HG02763 (cell line): ENCODE data around the gene SLC25A19.

Experiments used
- ATAC-seq: cut with Tn5 transposase; IDR thresholded peaks from one replicate; pipeline ENCODE4 v1.9.1; 2021; ENCODE audit warnings: mild to moderate bottlenecking, moderate library complexity; ENCODE audit not compliant: unreplicated experiment

Gene SLC25A19

DNA sequence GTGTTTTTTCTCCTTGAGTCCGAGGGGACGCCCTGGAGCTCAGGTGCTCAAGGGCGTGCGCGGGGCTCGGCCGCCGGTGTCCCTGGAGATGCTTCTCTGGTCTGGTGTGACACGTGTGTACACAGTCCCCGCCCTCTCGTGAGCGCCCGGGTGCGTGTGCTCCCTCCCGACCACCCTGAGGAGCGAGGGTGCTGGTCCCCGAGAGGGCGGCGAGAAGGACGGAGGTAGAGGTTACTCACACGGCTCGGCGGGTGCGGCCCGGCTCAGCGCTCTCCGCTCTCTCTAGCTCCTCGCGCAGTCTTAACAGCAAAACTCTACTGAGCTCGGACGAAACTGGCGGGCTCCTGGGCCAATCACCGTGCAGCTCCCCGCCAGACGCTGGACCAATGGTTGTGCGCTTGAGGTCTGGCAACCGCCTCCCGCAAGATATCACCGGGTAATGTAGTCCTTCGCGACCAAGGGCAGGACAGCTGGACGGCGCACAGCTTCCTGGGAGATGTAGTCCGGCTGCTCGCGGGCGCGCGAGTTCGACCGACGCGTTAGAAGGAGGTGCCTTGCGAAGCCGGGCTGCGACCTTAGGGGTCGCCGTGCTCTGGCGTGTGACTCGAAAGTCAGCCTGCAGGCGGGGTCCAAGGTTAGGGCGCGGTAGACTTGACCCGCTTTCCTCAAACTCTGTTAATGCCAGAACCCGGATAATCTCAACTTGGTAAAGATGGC, at the start of gene SLC25A19:
SLC25A19 (minus strand) TSS at position 319 of the 717 bp plus-strand sequence. CDS start 2,669 bp downstream, outside the sequence.
- peak; percentile 88 for ATAC-seq

DNA sequence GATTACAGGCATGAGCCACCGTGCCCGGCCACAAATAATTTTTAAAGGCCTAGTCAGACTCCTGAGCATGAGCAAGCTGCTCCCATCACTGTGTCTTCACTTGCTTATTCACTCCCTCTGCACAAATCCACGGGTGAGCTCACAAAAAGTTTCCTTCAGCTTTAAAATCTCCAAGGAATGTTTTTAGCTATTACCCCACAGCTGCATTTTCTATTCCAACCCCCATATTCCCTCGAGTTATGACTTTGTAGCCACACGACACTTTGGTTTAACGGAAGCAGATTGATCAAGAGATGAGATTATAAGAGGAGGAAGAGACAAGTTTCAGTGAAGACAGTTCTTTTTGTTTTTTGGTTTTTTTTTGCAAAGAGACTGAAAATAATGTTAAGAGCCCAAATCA, 49.1 kb upstream of the SLC25A19 start:
- no peak for ATAC-seq

DNA sequence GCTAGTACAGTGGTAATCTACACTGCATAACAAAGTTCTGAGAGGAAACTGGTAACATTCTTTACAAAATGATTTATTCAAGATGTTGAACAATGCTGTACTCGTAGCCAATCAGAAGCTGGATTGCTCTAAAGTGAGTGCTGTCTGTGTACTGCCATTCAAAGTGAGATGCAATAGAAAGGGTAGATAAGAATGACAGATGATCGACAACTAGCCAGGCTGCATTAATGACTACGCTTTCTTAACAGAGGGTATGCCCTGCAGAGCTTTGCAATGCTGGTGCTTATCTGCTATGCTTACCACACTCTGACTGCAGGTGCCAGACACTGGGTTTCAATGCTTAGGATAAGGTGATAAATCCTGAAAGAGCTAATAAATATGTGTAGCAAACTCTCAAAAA, 46.1 kb upstream of the SLC25A19 start:
- no peak for ATAC-seq

DNA sequence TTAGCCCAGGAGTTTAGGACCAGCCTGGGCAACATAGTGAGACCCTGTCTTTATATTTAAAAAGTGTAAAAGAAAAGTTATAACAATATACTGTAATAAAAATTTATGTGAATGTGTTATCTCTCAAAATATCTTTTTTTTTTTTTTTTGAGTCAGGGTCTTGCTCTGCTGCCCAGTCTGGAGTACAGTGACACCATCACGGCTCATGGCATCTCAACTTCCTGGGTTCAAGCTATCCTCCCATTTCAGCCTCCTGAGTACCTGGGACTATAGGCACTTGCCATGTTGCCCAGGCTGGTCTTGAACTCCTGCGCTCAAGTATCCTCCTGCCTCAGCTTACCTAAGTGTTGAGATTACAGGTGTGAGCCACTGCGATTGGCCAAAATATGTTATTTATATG, 45.5 kb upstream of the SLC25A19 start:
- ATAC-seq = no peak

DNA sequence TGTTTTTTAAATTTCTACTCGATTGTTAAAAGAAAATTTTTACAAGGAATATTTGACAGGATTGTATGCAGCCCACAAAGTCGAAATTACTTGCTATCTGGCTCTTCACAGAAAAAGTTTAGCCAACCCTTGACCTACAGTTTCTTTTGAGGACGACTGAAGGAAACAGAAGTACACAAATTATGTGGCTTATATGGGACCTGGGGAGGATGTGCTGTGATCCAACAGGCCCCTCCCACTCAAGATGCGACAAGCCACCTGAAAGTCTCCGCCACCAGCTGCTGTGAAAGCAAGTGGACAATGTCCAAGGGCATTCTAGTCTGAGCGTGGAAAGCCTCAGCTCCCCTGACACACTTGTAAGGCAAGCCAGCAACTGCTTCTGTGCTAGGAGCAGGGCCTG, 42.4 kb upstream of the SLC25A19 start:
- no peak for ATAC-seq

DNA sequence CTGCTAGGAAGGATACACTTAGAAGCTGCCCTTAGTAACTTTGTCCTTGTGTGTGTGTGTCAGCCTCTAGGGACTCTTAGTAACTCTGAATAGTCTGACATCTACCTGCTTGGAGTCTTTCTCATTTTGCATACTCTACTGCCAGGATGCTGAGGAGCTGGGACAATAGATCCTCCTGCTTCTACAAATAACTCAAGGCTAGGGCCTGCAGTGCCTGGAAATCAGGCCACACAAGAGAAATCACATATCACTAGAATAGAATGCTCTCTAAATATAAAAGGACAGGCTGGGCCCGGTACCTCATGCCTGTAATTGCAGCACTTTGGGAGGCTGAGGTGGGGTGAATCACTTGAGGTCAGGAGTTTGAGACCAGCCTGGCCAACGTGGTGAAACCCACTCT, 38.5 kb upstream of the SLC25A19 start:
- ATAC-seq = no peak

DNA sequence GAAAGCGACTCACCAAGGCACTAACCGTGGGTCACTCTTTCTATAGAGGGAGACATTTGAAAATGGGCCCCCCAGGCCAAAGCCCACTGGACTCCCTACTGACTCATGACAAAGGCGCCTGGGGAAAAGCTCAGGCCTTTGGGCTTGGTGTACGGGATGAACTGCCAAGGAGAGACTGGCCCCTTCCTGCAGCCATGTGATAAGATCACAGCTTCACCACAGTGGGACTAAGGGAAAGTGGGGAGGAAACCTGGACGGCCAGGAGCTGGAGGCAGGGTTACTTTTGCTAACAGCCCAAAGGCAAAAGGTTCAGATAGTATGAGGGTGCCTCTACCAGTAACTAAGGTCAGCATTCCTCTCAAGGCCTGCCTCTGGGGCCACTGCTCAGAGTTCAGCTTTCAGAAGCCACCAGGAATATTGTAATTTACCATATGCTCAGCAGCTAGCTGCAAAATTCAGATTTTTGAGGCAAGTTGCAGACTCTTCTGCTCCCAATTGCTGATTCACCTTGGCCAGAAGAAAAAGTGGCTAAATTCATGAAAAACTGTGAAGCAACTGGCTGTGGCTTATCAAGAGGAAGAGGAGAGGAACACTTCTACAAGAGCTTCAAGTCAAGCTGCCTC, 37.1 kb upstream of the SLC25A19 start:
- ATAC-seq = no peak

DNA sequence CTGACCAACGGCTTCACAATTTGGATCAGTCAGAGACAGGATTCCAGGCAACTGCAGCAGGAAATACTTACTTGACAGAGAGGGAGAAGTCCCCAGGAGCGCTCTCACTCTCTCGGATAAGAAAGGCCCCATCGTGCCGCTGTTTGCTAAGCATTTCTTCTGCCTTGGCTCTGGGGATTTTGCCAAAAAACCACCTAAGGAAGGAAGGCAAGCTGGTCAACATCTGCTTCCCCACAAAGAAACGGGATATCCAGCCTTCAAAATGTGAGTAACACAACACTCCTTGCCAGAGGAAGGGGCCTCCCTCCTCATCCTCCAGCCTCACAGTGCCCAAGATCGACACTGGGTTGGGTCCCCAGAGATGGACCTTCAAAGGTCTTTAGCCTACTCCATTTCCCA, 36.6 kb upstream of the SLC25A19 start:
- ATAC-seq = no peak

DNA sequence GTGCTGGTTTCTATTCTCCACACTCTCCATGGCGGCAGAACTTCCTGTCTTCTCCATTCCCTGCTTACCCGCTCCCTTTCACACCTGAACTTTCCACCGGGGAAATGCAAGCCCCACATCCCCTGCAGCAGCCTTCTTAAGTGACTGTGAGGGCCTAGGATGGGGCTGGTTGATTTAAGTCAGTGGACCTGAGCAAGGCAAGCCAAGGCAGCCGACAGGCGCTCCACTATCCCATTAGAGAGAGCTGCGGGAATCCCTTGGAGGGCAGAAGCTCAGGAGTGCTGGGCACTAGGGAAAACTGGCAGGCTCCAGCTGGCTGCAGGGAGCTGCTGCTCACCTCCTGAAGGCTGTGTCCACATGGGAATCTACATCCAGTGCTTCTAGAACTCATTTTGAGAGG, 36.1 kb upstream of the SLC25A19 start:
- ATAC-seq = no peak

DNA sequence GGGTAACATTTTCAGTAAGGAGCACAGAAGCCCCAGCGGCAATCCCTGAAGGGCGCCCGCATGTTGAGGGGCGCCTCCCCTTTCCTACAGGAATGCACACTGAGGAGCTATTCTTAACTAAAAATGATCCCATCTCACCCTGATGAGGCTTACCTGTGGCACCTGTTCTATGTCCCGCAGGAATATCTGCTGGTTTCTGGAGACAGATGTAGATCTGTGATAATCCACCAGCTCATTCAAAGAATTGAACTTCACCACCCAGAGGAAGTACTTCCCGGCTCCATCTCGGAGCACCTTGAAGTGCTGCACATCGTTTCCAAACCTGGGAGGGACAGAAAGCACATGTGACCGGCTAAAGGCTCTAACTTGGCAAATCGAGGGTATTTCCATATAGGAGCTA, 32.3 kb upstream of the SLC25A19 start:
- ATAC-seq = no peak

DNA sequence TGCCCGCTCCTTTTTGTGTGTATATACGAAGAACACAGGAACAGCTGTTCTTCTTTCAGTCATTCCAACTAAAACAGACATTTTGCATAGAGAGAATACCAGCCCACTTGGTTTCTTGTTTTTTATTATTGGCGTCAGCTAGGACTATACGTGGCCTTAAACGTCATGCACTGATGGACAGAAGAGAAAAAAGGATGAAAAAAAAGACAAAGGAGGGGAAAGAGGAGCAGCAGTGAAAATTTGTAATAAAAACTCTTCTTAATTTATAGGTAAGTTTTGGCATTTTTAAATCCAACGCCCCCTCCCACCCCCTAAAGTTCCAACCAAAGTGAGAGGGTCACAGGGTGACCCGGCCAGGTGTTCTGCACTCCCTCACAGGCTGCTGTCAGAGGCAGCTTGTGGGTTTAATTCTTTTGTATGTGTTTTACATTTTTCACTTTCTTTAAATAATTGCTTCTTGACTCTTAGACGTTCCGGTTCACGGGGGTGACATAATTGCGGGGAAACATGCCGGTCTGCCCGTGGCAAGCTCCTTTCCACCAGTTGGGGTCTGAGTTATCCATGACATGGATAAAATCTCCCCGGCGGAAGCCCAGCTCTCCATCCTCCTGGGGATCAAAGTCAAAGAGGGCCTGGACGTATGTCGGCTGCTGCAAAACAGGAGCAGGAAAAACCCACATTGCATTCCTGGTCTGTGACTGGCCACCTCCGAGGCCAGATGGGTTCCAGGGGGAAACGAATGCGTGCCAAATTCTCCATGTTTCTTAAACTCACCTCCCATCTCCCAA, 30.9 kb upstream of the SLC25A19 start:
- ATAC-seq = peak; percentile 46

DNA sequence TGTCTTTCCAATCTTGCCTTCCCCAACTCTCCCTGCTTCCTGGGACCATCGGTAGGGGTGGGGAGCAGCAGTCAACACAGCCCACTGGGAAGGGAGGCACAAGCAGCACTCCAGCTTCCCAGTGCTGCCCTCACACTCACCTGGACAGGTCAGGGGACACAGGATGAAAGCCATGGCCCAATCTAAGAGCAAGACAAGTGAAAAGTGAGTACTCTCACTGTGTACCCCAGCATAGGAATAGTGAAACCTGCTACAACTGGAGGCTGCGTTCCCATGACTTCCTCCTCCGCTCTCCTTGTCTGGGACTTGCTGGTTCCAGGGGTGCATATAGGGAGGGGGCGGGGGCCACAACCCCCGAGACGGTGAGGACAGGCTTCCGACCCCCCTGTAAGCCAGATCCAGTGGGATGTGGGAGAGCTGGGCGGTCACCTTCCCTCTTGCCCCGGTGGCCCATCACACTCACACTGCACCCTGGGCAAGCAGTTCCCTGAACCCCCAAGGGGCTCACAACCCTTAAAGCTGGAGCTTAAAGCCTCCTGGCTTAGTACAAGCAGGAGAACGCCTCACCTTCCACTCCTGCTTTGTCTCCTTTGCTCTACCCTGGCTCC, 29.5 kb upstream of the SLC25A19 start:
- no peak for ATAC-seq

DNA sequence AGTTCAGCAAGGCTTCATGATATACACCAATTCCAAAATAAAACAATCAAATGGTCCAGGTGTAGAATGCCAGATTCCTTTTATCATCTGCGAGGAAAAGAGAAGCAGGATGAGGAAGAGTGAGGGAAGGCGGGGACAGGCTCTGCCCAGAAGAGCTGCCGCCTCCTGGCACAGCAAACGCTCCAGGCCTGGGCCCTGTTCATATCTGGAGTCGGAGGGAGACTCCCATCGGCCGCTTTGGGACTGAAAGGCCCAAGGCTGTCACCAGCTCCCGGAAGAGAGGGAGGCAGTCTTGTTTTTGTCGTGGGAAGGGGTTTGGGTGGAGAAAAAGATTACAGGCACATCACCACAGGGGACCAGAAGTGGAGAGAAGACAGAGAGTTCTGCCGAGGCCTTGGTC, 29.0 kb upstream of the SLC25A19 start:
- no peak for ATAC-seq

DNA sequence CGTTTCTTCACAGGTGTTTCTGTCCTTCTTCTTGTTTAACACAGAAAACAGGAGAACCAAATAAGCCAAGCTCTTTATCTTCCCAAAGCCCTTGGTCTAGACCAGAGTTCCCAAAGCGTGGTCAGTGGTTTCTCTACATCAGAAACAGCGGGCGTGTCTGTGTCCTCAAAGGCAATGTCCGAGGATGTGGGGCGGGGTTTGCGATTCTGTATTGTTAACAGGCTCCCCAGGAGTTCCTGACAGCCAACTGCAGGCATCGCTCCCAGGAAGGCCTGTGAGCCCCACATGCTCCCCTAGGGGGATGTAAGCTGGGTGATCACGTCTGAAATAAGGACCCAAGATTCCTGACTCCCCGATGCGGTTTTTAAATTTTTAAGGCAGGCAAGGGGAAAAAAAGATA, 28.4 kb upstream of the SLC25A19 start:
- ATAC-seq = no peak

DNA sequence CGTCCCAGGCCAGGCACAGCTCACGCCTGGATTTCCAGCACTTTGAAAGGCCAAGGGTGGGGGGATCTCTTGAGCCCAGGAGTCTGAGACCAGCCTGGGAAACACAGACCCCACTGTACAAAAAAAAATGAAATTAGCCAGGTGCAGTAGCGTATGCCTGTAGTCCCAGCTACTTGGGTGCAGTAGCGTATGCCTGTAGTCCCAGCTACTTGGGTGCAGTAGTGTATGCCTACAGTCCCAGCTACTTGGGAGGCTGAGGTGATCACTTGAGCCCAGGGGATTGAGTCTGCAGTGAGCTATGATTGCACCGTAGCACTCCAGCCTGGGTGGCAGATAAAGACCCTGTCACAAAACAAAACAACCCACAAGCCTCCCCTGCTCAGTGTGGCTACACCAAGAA, 27.0 kb upstream of the SLC25A19 start:
- ATAC-seq = no peak

DNA sequence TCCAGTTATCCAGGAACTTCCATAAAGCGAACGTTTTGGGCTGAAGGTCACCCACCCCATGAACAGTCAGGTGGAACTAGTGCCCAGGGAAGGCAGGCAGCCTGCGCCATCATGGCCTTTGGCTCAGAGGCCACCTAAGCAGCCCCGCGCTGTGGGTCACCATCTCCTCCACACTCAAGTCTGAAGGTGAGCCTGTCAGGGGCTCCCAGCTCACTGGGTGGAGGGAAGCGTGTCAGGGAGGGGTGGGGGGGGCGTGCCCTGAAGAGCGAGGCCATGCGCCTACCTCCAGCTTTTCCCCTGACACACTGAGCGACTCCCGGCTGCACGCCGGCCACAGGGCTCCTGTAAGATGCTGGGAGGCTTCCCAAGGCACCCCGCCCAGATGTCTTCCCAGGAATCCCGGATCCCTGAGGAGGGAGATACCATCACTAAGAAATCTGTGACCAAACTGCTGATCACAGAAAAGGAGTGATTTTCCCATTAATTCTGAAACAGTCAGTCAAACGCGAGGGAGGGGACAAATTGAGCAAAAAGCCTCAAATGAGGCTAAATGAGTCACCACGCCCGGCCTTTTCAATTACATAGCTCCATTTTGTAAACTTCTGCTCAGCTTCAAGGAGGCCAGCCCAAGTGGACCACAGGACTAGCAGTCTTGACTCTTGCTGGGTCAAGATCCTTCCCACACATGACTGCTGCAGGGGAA, 26.5 kb upstream of the SLC25A19 start:
- no peak for ATAC-seq

DNA sequence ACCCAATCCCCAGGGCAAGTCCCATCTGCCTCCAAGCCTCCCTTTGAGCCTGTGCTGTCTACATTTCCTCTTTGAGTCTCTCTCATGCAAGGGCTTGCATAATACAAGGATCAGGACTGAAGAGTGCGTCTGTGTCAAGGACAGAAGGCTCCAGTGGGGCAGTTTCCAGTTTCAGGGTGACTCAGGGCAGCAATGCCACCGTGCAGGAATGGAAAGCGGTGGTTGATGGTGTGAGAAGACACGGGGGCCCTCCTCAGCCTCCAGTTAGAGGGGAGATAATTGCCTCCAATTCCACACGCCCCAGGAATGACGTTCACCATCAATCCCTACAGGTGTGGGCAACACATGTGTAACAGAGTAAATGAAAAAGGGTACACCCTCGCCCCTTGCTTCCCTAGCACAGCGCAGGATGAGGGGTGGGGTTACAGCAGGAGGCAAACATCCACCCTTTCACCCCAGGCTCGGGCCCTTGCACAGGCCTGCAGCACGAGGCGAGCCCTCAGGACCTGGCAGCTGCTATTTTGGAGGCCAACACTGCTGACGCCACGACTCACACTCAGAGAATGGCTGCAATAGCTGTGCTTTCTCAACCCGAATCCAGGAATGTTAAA, 24.8 kb upstream of the SLC25A19 start:
- no peak for ATAC-seq

DNA sequence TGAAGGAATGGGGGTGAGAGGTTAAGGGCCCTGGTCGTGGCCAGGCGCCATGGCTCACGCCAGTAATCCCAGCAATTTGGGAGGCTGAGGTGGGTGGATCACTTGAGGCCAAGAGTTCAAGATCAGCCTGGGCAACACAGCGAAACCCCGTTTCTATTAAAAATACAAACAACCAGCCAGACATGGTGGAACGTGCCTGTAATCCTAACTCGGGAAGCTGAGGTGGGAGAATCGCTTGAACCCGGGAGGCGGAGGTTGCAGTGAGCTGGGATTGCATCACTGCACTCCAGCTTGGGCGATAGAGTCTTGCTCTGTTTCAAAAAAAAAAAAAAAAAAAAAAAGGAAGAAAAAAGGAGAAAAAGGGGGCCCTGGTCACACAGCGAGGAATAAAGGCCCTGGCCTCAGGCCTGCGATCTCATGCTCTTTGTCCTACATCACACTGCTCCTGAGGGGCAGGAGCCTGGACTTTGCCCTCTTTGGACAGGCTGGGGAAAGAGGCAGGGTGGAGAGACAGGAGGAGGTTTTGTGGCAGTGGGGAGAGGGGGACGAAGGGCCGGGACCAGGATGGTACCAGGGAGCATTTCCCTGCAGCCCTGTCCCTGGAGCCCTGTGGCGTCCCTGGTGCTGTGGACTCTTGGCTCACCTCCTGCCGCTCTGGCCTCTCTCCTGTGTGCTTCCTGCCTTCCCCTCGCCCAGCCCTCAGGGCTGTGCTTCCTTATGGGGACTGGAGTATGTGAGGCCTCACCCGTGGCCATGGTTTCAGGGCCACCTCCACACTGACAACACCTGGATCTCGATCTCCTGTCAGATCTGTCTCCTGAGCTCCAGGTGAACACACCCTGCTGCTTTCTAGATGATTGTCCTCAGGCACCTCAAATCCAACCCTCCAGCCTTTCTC, 19.7 kb upstream of the SLC25A19 start:
- ATAC-seq = no peak

DNA sequence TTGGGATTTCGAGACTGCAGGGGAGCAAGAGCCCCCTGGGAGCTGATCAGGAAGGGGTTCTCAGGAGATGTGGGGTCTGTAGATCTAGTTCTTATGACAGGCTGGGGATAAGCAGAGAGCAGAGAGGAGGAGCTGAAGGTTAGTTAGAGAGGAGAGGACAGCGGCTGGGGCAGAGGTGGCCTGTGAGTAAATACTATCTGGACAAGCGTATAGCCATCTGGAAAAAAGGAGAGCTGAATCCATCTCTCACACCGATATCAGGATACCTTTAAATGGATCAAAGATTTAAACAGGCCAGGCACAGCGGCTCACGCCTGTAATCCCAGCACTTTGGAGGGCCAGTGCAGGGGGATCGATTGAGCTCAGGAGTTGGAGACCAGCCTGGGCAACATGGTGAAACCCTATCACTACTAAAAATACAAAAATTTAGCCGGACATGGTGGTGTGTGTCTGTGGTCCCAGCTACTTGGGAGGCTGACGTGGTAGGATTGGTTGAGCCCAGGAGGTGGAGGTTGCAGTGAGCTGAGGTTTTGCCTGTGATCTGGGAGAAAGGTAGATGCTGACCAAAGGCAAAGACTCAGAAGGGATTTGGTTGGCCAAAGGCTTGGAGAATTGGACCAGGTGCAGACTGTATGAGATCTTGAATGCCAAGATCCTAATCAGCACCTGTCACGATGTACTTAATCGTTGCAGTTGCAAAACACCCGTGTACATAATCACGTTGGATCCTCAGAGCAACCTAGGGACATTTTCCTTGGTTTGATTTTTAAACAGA, 18.9 kb upstream of the SLC25A19 start:
- ATAC-seq = no peak
